Smooth muscle cell (in vitro differentiated cells): Measurements from ENCODE around the gene PRSS16. TPM values are rescaled to one million over a fixed set of nuclear protein-coding genes. Genes with fewer than 3 reads are reported as not detected.
"Not testable (repeated sequence)": the region's sequence is repeated elsewhere in the genome, so short reads cannot be mapped to it uniquely, and the experiment has no call there.

ENCODE experiments used
- DNase-seq: peaks from one replicate; lab custom pipeline; 2025; ENCODE audit not compliant: unreplicated experiment; lab: John Stamatoyannopoulos, UW
- H2AFZ ChIP-seq: fragments of 200-600 bp; sonication (generic); 2 replicates; pipeline ENCODE4 v1.6.0; 2016; ENCODE audit warnings: antibody characterized with exemption, low read depth, mild to moderate bottlenecking
- H3F3A ChIP-seq: fragments of 200-600 bp; sonication (generic); 2 replicates; pipeline ENCODE4 v1.6.0; 2017; ENCODE audit warnings: antibody characterized with exemption, low read depth
- H3K27ac ChIP-seq: fragments of 200-600 bp; sonication (generic); 2 replicates; pipeline ENCODE4 v1.5.1; 2016; ENCODE audit warnings: low read depth, mild to moderate bottlenecking
- H3K27me3 ChIP-seq: fragments of 200-600 bp; sonication (generic); 2 replicates; pipeline ENCODE4 v1.6.1; 2016; ENCODE audit warnings: low read depth, mild to moderate bottlenecking
- H3K36me3 ChIP-seq: fragments of 200-600 bp; sonication (generic); 2 replicates; pipeline ENCODE4 v1.5.1; 2016; ENCODE audit warnings: low read depth
- H3K4me1 ChIP-seq: fragments of 200-600 bp; sonication (generic); 2 replicates; pipeline ENCODE4 v1.5.1; 2016; ENCODE audit warnings: low read depth
- H3K4me2 ChIP-seq: fragments of 200-600 bp; sonication (generic); 2 replicates; pipeline ENCODE4 v1.6.0; 2016; ENCODE audit warnings: mild to moderate bottlenecking
- H3K4me3 ChIP-seq: fragments of 200-600 bp; sonication (generic); 2 replicates; pipeline ENCODE4 v1.5.1; 2016; ENCODE audit warnings: mild to moderate bottlenecking
- H3K79me2 ChIP-seq: fragments of 200-600 bp; sonication (generic); 2 replicates; pipeline ENCODE4 v1.6.0; 2016; ENCODE audit warnings: low read depth, mild to moderate bottlenecking
- H3K9ac ChIP-seq: fragments of 200-600 bp; sonication (generic); 2 replicates; pipeline ENCODE4 v1.6.0; 2016; ENCODE audit warnings: low read depth
- H3K9me3 ChIP-seq: fragments of 200-600 bp; sonication (generic); replicated peaks from 2 replicates; pipeline ENCODE4 v1.5.1; 2016; ENCODE audit warnings: low read depth
- H4K20me1 ChIP-seq: fragments of 200-600 bp; sonication (generic); 2 replicates; pipeline ENCODE4 v1.6.0; 2016; ENCODE audit warnings: low read depth
- CTCF ChIP-seq: fragments of 200-600 bp; sonication (generic); IDR thresholded peaks from 2 replicates; pipeline ENCODE4 v1.5.1; 2017; ENCODE audit warnings: borderline replicate concordance, mild to moderate bottlenecking, antibody characterized with exemption; ENCODE audit not compliant: insufficient read depth, poor library complexity, severe bottlenecking
- WGBS: methylation state at CpG from one replicate; pipeline ENCODE4 v1.1.7; 2016; ENCODE audit warnings: low lambda C conversion rate; 5-methylcytosine and 5-hydroxymethylcytosine counted together
- polyA plus RNA-seq: library from polyadenylated mRNA; unstranded; fragments of >200 nt; fragmentation: Nextera tagmentation; extraction: Ambion mirVana; gene quantifications from 2 replicates; pipeline ENCODE4 v1.2.1, GENCODE V29; 2016
- total RNA-seq: library from RNA; depleted of rRNA; stranded (reverse); fragments of >200 nt; gene quantifications from 2 replicates; pipeline ENCODE4 v1.2.3, GENCODE V29; 2014

PRSS16 gene
- total and polyA plus RNA-seq, 2 experiments from 2014 or later: 2.8 to 7.6 TPM

- DNase-seq: no peak
Measured at GRCh38 chr6:27213544-27214125, 33.9 kb upstream of the PRSS16 start.

GRCh38 chr6:27214126-27214601 is 33.3 kb upstream of the PRSS16 start:
- Histone ChIP-seq H3K36me3 (no peaks in the 10 kb centered on the region), H2AFZ (peak overlapping the region; percentile 35), H4K20me1 (no peaks in the 10 kb centered on the region), H3F3A (no peaks in the 10 kb centered on the region), H3K27ac (no peak overlapping the region), H3K4me1 (no peaks in the 10 kb centered on the region), H3K4me3 (peak overlapping the region; percentile 53), H3K79me2 (no peaks in the 10 kb centered on the region), H3K9ac (no peak overlapping the region), H3K27me3 (no peaks in the 10 kb centered on the region), H3K9me3 (no peaks in the 10 kb centered on the region), H3K4me2 (peak overlapping the region; percentile 80)
- WGBS: 6% methylated on average over 19 of the region's 19 CpGs
- no peak for DNase-seq
- no peak for TF ChIP-seq CTCF

More at GRCh38 chr6:27213544-27214125, 33.9 kb upstream of the PRSS16 start:
- no peaks in the 10 kb centered on the region for H4K20me1 ChIP-seq
- 19% methylated on average over 29 of the region's 29 CpGs for WGBS
- H3K4me3 ChIP-seq: peak overlapping the region; percentile 53
- H3K79me2 ChIP-seq: no peaks in the 10 kb centered on the region
- H3K4me2 ChIP-seq: peak overlapping the region; percentile 80
- peak overlapping the region; percentile 35 for H2AFZ ChIP-seq
- no peaks in the 10 kb centered on the region for H3K27me3 ChIP-seq
- no peaks in the 10 kb centered on the region for H3K9me3 ChIP-seq
- TF ChIP-seq CTCF: no peak
- H3K4me1 ChIP-seq: no peaks in the 10 kb centered on the region
- H3K27ac ChIP-seq: no peak overlapping the region
- H3K9ac ChIP-seq: no peak overlapping the region
- no peaks in the 10 kb centered on the region for H3F3A ChIP-seq
- H3K36me3 ChIP-seq: no peaks in the 10 kb centered on the region

- H3K9me3 ChIP-seq: no peaks in the 10 kb centered on the region
Measured at GRCh38 chr6:27216874-27217273, 30.6 kb upstream of the PRSS16 start.

GRCh38 chr6:27222971-27223370 is 24.5 kb upstream of the PRSS16 start:
- not testable (repeated sequence) for H3F3A ChIP-seq, H3K79me2 ChIP-seq, H3K9ac ChIP-seq, H3K4me1 ChIP-seq, H3K27me3 ChIP-seq, H3K4me3 ChIP-seq, H3K27ac ChIP-seq, H3K36me3 ChIP-seq, DNase-seq, H4K20me1 ChIP-seq, H2AFZ ChIP-seq, H3K9me3 ChIP-seq, H3K4me2 ChIP-seq
- WGBS: 94% methylated on average over 15 of the region's 15 CpGs

More at GRCh38 chr6:27216874-27217273, 30.6 kb upstream of the PRSS16 start:
- Histone ChIP-seq H3K4me2 (no peak overlapping the region), H3K27me3 (no peaks in the 10 kb centered on the region), H3K79me2 (no peaks in the 10 kb centered on the region), H3K4me1 (no peaks in the 10 kb centered on the region), H4K20me1 (no peaks in the 10 kb centered on the region), H3K4me3 (no peak overlapping the region), H3K36me3 (no peaks in the 10 kb centered on the region), H2AFZ (no peak overlapping the region), H3F3A (no peaks in the 10 kb centered on the region), H3K9ac (no peak overlapping the region), H3K27ac (no peak overlapping the region)
- TF ChIP-seq CTCF: no peak
- 96% methylated on average over 21 of the region's 21 CpGs for WGBS
- DNase-seq: no peak
